GM12878 (cell line): ENCODE results near the gene C19orf47. TPM values are rescaled to one million over a fixed set of nuclear protein-coding genes. Genes with fewer than 3 reads are reported as not detected.

Experiments used
- ATAC-seq: fragments of 200-7000 bp; cut with Tn5 transposase; 3 replicates; pipeline ENCODE4 v1.9.1; 2020; ENCODE audit warnings: mild to moderate bottlenecking, moderate library complexity
- BruUV-seq: library from RNA; stranded (reverse); fragments of 400-500 nt; replicated peaks from 2 replicates; lab custom pipeline; 2021; lab: Mats Ljungman, UMichigan
- CTCF ChIA-PET: fragments of 300-600 bp; sonication (Branson Sonifier 250); formaldehyde crosslinking; extraction: SDS; loops from one replicate; lab custom pipeline; 2021; ENCODE audit warnings: inconsistent platforms; lab: Yijun Ruan, JAX
- POLR2A ChIA-PET: fragments of 350-600 bp; formaldehyde crosslinking; extraction: SDS; loops from one replicate; lab custom pipeline; 2021; ENCODE audit warnings: inconsistent platforms; lab: Charles Lee
- RAD21 ChIA-PET: fragments of 300-600 bp; sonication (Branson Sonifier 250); formaldehyde crosslinking; loops from one replicate; lab custom pipeline; 2023; ENCODE audit warnings: antibody characterized with exemption; ENCODE audit not compliant: unreplicated experiment; lab: Charles Lee
- SMC1A ChIA-PET: fragments of 300-600 bp; sonication (Branson Sonifier 250); formaldehyde crosslinking; loops from one replicate; lab custom pipeline; 2023; ENCODE audit not compliant: unreplicated experiment, uncharacterized antibody; lab: Charles Lee
- DNase-seq: peaks from one replicate; pipeline ENCODE4 v3.0.0-alpha.2; 2011; ENCODE audit warnings: low read depth, low spot score
- FAIRE-seq: peaks from 3 replicates; lab custom pipeline; 2011; peaks lifted over from hg19 to GRCh38; lab: Jason Lieb, UNC
- H2AFZ ChIP-seq: 2 replicates; pipeline ENCODE4 v1.6.0; 2011; ENCODE audit warnings: low read depth, low read length, control low read depth; ENCODE audit not compliant: control insufficient read depth
- H3K27ac ChIP-seq: 2 replicates; pipeline ENCODE4 v1.5.1; 2011; ENCODE audit warnings: control low read depth; ENCODE audit not compliant: control insufficient read depth, insufficient read depth
- H3K27me3 ChIP-seq, 2 experiments: replicated peaks in 1 of 2; 2 replicates each; pipeline versions ENCODE4 v1.6.0 to v1.6.1; 2011; ENCODE audit warnings: low read length in 1 of 2; ENCODE audit not compliant: control insufficient read depth in 2 of 2, insufficient read depth in 2 of 2
- H3K36me3 ChIP-seq, 2 experiments: 2 replicates each; pipeline ENCODE4 v1.5.1; 2011; ENCODE audit warnings: low read length in 1 of 2; ENCODE audit not compliant: control insufficient read depth in 2 of 2, insufficient read depth in 2 of 2
- H3K4me1 ChIP-seq: 2 replicates; pipeline ENCODE4 v1.6.1; 2011; ENCODE audit warnings: mild to moderate bottlenecking, low read length, moderate library complexity, mixed read lengths; ENCODE audit not compliant: control insufficient read depth, insufficient read depth
- H3K4me2 ChIP-seq: 2 replicates; pipeline ENCODE4 v1.6.0; 2011; ENCODE audit warnings: control low read depth; ENCODE audit not compliant: control insufficient read depth, insufficient read depth
- H3K4me3 ChIP-seq: fragments of 200-600 bp; sonication (generic); 2 replicates; pipeline ENCODE4 v1.5.1; 2016
- H3K79me2 ChIP-seq: 2 replicates; pipeline ENCODE4 v1.6.0; 2011; ENCODE audit warnings: low read length; ENCODE audit not compliant: control insufficient read depth, insufficient read depth
- H3K9ac ChIP-seq: 2 replicates; pipeline ENCODE4 v1.8.0; 2011; ENCODE audit warnings: low read length, control low read depth, mixed read lengths; ENCODE audit not compliant: control insufficient read depth, insufficient read depth
- H3K9me3 ChIP-seq: replicated peaks from 3 replicates; pipeline ENCODE4 v1.5.1; 2011; ENCODE audit warnings: mild to moderate bottlenecking, low read length; ENCODE audit not compliant: control insufficient read depth, insufficient read depth
- H4K20me1 ChIP-seq: 2 replicates; pipeline ENCODE4 v1.6.0; 2011; ENCODE audit not compliant: control insufficient read depth, insufficient read depth
- ETV6 ChIP-seq, 2 experiments: fragments of 450-650 bp in 1 of 2; IDR thresholded peaks in 1 of 2; conservative IDR thresholded peaks in 1 of 2; 2 replicates each; pipeline ENCODE4 v1.6.1; 2014; ENCODE audit warnings: antibody characterized with exemption in 1 of 2, borderline replicate concordance in 1 of 2, low read depth in 1 of 2, mild to moderate bottlenecking in 1 of 2, moderate library complexity in 1 of 2
- NFYB ChIP-seq: IDR thresholded peaks from 2 replicates; pipeline ENCODE4 v1.6.1; 2011; ENCODE audit warnings: low read depth, mild to moderate bottlenecking, low read length, improper control_type of control experiment, moderate library complexity; ENCODE audit not compliant: insufficient read depth
- RCOR1 ChIP-seq: conservative IDR thresholded peaks from 2 replicates; pipeline ENCODE4 v1.6.1; 2012; ENCODE audit warnings: low read depth, low read length, improper control_type of control experiment
- TARDBP ChIP-seq: IDR thresholded peaks from 2 replicates; pipeline ENCODE4 v1.6.1; 2016; ENCODE audit warnings: borderline replicate concordance
- ZZZ3 ChIP-seq: IDR thresholded peaks from 2 replicates; pipeline ENCODE4 v1.6.1; 2011; ENCODE audit warnings: low read depth; ENCODE audit not compliant: control insufficient read depth, insufficient read length
- WGBS: methylation state at CpG from one replicate; pipeline ENCODE4 v1.1.6; 2016; ENCODE audit warnings: low lambda C conversion rate; ENCODE audit not compliant: insufficient replicate concordance, insufficient coverage; ENCODE audit errors: missing lambda C conversion rate; 5-methylcytosine and 5-hydroxymethylcytosine counted together
- in situ Hi-C: fragments of 300-500 bp; cut with MboI; formaldehyde crosslinking; loops from 9 replicates; pipeline ENCODE4 v1.14.3; 2018; ENCODE audit warnings: mixed read lengths
- intact Hi-C: fragments of 100-400 bp; cut with micrococcal nuclease; formaldehyde crosslinking; loops from one replicate; pipeline ENCODE4 v1.14.2; 2022; ENCODE audit not compliant: unreplicated experiment
- polyA plus RNA-seq, 11 experiments: library from polyadenylated mRNA; depleted of rRNA in 4 of 11; unstranded in 6 of 11; stranded (reverse) in 5 of 11; fragments of >200 nt; fragmentation: Nextera tagmentation in 4 of 11; fragmentation: Illumina TruSeq in 1 of 11; extraction: Ambion mirVana in 4 of 11; extraction: Trizol in 1 of 11; gene quantifications; 1 replicate in 1 of 11; 2 replicates in 10 of 11; pipeline versions ENCODE4 v1.2.1 to v1.2.3, GENCODE V29; 2011 to 2016; ENCODE audit warnings: inconsistent platforms in 2 of 11, missing spikeins in 2 of 11, low read depth in 1 of 11
- total RNA-seq, 4 experiments: library from RNA; depleted of rRNA in 3 of 4; stranded (reverse); fragments of >200 nt in 3 of 4; fragmentation: Illumina TruSeq in 1 of 4; extraction: Trizol in 1 of 4; gene quantifications; 2 replicates each; pipeline versions ENCODE4 v1.2.1 to v1.2.3, GENCODE V29; 2013 to 2021
- TF ChIP-seq, protein P1 (sequence below): fragments of 450-650 bp; conservative IDR thresholded peaks from 2 replicates; pipeline ENCODE4 v1.6.1; 2017; ENCODE audit warnings: mild to moderate bottlenecking, moderate library complexity
- TF ChIP-seq, protein P2 (sequence below): fragments of 450-650 bp; formaldehyde crosslinking; IDR thresholded peaks from 2 replicates; pipeline ENCODE4 v1.5.0; 2022; ENCODE audit warnings: mild to moderate bottlenecking, missing genetic modification characterization
- TF ChIP-seq, protein P3 (sequence below): IDR thresholded peaks from 2 replicates; pipeline ENCODE4 v1.6.1; 2011; ENCODE audit warnings: borderline replicate concordance, low read depth, mild to moderate bottlenecking, moderate library complexity, low read length; ENCODE audit not compliant: insufficient read depth, poor library complexity, severe bottlenecking

C19orf47 gene
- total and polyA plus RNA-seq, 10 of the 15 experiments (the other 5 are each of a cell fraction or from before 2014, with no cell fraction given), result 0.11 to 29.1 (median 20.2) TPM

DNA sequence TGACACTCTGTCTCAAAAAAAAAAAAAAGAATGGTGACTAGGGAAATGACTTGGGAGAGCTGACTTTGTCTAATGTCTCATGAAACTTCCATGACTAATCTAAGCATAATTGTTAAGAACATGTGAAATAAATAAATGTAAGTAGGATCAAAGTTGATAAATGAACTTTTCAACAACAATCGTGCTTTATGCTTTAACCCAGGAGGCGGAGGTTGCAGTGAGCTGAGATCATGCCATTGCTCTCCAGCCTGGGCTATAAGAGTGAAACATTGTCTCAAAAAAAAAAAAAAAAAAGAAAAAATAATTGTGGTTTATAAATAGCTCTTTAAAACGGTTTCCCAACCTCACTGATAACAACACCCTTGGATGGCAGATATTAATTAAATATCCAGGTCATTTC, 50.2 kb downstream of the C19orf47 start:
- no peak for DNase-seq
- TF ChIP-seq, protein P1, sequence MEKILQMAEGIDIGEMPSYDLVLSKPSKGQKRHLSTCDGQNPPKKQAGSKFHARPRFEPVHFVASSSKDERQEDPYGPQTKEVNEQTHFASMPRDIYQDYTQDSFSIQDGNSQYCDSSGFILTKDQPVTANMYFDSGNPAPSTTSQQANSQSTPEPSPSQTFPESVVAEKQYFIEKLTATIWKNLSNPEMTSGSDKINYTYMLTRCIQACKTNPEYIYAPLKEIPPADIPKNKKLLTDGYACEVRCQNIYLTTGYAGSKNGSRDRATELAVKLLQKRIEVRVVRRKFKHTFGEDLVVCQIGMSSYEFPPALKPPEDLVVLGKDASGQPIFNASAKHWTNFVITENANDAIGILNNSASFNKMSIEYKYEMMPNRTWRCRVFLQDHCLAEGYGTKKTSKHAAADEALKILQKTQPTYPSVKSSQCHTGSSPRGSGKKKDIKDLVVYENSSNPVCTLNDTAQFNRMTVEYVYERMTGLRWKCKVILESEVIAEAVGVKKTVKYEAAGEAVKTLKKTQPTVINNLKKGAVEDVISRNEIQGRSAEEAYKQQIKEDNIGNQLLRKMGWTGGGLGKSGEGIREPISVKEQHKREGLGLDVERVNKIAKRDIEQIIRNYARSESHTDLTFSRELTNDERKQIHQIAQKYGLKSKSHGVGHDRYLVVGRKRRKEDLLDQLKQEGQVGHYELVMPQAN, result no peak
- TF ChIP-seq TARDBP (no peak), RCOR1 (no peak), ETV6 (conservative IDR thresholded peaks at IDR 0.05 in 1 of 2, IDR thresholded peaks at IDR 0.05 in 1 of 2; ENCODE audit: borderline replicate concordance in 1 of 2, low read depth in 1 of 2) (no peak), ZZZ3 (no peak), NFYB (no peak)
- TF ChIP-seq, protein P2, sequence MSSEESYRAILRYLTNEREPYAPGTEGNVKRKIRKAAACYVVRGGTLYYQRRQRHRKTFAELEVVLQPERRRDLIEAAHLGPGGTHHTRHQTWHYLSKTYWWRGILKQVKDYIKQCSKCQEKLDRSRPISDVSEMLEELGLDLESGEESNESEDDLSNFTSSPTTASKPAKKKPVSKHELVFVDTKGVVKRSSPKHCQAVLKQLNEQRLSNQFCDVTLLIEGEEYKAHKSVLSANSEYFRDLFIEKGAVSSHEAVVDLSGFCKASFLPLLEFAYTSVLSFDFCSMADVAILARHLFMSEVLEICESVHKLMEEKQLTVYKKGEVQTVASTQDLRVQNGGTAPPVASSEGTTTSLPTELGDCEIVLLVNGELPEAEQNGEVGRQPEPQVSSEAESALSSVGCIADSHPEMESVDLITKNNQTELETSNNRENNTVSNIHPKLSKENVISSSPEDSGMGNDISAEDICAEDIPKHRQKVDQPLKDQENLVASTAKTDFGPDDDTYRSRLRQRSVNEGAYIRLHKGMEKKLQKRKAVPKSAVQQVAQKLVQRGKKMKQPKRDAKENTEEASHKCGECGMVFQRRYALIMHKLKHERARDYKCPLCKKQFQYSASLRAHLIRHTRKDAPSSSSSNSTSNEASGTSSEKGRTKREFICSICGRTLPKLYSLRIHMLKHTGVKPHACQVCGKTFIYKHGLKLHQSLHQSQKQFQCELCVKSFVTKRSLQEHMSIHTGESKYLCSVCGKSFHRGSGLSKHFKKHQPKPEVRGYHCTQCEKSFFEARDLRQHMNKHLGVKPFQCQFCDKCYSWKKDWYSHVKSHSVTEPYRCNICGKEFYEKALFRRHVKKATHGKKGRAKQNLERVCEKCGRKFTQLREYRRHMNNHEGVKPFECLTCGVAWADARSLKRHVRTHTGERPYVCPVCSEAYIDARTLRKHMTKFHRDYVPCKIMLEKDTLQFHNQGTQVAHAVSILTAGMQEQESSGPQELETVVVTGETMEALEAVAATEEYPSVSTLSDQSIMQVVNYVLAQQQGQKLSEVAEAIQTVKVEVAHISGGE (CRISPR knock-in tag), result no peak
- TF ChIP-seq, protein P3, sequence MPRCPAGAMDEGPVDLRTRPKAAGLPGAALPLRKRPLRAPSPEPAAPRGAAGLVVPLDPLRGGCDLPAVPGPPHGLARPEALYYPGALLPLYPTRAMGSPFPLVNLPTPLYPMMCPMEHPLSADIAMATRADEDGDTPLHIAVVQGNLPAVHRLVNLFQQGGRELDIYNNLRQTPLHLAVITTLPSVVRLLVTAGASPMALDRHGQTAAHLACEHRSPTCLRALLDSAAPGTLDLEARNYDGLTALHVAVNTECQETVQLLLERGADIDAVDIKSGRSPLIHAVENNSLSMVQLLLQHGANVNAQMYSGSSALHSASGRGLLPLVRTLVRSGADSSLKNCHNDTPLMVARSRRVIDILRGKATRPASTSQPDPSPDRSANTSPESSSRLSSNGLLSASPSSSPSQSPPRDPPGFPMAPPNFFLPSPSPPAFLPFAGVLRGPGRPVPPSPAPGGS, result no peak

More for the DNA sequence above, 50.2 kb downstream of the C19orf47 start:
- FAIRE-seq (no peak), ATAC-seq (no peak)
- Histone ChIP-seq H3K9ac (no peak overlapping the region), H2AFZ (no peak overlapping the region), H3K4me1 (no peaks in the 10 kb centered on the region), H4K20me1 (no peaks in the 10 kb centered on the region), H3K4me3 (no peak overlapping the region), H3K27ac (no peak overlapping the region), H3K9me3 (no peaks in the 10 kb centered on the region), H3K79me2 (no peaks in the 10 kb centered on the region), H3K4me2 (no peak overlapping the region), H3K36me3 (no peaks in the 10 kb centered on the region), H3K27me3 (no peaks in the 10 kb centered on the region)
- in situ Hi-C loops, result no loop called here
- BruUV-seq, result no TSS peak
- intact Hi-C loops, result no loop called here
- SMC1A ChIA-PET, result interaction anchor here (0.9 kb wide), 1 partner anchor 12 kb away, joined by 3 read pairs; no protein-coding TSS in a partner anchor
- POLR2A ChIA-PET, result interaction anchor here (0.6 kb wide), 1 partner anchor 141 kb away, joined by 4 read pairs; no protein-coding TSS in a partner anchor
- WGBS, result 64% methylated on average over 3 of the region's 3 CpGs
- CTCF ChIA-PET, result interaction anchor here (0.6 to 1.0 kb wide), 5 partner anchors 9 to 1723 kb away, joined by 3 to 5 read pairs (median 4); no protein-coding TSS in a partner anchor
- RAD21 ChIA-PET, result interaction anchor here (1.1 kb wide), 1 partner anchor 223 kb away, joined by 3 read pairs; no protein-coding TSS in a partner anchor
